ENCODE results near the gene ADIG.
"Not testable (repeated sequence)": the region's sequence is repeated elsewhere in the genome, so short reads cannot be mapped to it uniquely, and the experiment has no call there.

ADIG gene

DNA sequence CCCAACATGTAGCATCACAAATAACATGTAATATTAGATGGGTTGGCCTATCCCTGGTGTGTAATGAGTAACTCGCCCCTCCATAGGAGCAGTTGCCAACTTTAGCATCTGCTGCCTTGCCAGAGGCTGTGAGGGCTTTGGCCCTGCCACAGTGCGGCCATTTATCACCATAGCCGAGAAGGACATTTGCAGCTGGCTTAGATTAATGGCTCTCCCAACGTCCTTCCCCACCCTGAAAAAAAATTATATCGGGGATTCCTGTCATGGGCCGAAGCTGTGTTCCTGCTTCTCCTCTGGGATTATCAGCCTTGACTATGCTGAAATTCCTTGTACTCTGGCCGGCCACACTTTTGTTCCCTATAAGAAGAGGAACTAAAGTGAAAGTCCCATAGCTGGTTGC lies 7.6 kb upstream of the ADIG start:
- no peak for DNase-seq

DNA sequence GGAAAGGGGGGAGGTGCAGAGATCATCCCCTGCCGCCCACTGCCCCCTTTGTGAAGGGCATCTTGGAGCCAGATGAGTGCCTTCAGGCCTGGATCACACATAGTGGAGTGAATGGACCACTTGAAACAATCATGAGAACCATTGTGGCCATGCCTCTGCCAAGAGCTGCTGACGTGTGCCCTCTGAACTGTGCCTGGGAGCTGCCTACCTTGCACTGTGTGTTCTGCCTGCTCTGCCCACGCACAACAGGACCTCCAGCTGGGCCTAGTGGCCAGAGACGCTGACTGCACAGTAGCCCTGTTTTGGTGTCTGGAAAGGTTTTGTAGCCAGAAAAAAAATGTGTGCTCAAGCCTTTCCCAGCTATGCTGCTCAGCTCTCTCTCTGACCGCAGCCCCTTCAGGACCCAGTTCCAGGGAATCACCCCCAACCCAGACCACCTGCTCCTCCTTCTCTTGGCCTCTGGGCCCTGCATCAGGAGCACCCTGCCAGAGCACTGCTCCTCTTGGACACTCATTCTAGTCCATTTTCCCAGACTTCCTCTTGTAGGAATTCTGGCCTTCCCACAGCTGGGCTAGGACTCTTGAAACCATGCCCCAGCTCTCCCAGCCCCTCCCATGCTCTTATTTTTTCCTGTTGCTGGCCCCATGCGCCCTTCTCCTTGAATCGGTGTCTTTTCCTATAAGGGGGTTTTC lies 1.6 kb upstream of the ADIG start:
- no peak for DNase-seq

DNA sequence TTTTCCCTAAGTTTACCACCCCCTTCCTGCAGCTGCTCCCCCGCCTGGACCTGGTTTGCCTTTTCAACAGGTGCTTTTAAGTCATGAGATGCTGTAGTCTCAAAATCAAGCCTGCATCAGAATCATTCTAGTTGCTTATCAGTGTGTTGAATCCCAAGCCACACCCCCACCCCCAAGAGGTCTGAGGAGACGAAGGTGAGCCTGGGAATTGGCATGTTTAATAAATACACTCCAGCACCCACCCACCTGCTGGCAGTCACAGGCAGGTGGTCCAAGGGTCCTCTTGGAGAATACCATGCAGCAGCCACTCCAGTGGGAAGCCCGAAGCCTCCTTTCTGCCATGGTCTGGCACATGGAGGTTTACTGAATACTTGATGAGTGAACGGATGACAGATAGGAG lies 1.1 kb upstream of the ADIG start:
- no peak for DNase-seq

DNA sequence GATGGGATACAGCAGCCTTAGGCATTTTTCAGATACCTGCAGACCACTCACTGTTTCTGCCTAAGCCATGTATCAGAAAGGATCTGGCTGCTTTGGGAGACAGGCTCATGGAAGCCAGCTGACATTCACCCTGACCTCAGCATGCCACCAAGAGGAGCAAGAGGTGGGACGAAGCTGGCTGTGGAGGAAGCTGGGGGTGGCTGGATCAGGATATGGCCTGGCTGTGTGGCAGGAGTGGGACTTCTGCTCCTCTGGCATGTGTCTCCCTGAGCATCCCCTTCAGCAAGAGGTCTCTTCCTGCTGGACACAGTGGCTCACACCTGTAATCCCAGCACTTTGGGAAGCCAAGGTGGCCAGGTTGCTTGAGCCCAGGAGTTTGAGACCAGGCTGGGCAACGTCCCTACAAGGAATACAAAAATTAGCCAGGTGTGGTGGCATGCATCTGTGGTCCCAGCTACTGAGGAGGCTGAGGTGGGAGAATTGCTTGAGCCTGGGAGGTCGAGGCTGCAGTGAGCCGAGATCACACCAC lies 897 bp downstream of the ADIG start:
- no peak for DNase-seq

DNA sequence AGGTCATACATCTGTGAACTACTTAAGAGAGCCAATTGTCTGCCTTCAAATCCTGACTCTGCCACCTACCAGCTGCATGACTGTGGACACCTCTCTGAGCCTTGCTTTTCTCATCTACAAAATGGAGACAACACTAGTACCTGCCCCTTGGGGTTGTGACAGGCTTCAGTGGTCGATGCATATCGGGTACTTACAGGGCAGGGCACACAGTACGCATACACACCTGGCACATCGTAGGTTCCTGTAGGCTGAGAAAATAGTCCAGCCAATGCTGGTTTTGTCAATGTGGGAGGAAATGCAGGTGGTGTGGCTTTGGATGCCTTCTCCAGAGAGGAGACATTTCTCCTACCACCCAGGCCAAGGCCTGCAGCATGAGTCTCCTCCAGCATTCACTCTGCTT lies 2.3 kb downstream of the ADIG start:
- DNase-seq: no peak

DNA sequence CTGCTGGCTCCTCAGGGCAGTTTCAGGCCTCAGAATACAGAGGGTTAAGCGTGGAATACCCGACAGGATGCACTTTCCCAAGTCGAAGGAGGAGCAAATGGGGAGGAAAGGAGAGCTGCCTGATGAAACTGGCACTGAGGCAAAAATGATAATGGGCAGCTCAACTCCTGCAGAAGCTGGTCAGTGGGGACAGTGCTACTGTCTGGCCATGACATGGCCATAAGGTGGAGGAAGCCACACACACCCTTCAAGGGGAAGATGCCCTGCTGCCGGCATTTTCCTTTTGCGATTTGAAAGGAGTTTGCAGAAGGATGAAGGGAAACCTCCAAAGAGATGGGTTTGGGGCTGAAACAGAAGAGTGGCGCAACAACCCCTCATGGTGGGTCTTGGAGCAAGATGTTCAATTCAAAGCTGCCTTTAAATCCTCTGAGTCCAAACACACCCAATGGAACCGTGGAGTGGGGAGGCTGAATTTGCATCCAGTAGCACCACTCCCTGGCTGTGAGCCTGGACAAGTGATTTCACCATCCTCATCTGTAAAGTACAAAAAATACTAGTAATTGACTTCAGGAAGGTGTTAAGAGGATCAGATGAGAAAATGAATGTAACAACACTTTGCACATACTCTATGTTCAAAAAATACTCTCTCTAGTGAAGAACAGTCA lies 3.2 kb downstream of the ADIG start:
- DNase-seq: no peak

DNA sequence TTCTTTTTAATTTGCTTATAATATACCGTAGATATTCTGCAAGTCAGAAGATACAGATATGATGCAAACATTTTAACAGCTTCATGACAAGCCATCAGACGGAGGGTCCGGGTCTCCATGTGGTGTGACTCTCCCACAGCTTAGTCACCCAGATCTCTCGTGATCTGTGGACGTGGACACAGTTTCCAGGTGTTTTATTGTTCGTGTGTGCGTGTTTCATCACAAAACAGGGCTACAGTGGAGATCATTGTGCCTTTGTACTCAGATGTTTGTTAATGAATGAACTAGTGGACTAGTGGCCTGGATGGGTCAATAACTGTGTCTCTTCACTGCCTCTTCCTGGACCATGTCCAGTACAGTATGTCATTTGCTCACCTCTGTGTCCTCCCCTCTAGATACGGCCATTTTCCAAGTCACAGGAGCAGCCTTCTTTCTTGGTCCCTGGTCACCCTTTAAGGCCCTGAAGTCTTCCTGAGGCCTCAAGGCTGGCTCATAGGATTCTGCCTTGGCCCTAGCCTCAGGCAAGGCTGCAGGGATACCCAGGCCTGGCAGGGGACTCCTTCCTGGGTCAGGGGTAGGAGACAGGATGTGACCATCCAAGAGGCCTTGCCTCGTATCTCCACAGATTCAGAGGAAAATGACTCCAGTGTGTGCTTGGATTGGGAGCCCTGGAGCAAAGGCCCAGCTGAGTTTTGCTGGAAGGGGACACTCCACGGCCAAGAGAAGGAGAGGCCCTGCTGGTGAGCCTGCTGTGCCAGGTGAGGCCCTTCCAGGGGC lies 4.6 kb downstream of the ADIG start:
- no peak for DNase-seq

DNA sequence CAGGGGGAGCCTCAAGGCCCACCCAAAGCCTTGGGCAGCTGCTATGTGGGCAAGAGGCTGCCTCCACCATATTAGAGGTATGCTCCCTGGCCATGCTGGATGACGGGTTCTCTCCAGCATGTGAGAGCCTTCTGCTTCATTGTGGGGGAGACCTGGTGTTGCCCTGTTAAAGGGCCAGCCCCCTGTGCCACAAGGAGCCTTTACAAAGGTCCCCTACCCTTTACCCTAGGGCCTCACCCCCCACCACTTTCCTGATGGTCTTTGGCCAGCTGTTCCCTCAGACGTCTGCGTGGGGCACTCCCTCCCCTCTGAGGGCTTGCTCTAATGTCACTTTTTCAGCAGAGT lies 5.2 kb downstream of the ADIG start:
- DNase-seq: no peak

DNA sequence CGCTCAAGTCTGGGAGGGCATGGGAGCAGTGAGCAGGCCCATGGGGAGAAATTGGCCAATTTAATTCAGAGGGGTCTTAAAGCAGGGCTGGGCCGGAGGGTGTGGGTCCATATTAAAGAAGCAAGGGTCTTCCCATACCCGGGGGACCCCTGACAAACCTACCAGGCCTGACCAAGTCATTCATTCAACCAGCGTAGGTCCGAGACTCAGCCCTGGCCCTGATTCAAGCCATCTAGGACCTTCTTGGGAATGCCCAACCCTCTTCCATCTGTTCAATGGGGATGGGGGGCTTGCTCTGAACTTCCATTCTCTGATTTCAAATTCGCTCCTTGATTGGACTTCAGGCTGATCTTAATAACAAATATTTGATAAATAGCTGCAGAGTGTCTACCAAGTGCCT lies 7.3 kb downstream of the ADIG start:
- DNase-seq: no peak

DNA sequence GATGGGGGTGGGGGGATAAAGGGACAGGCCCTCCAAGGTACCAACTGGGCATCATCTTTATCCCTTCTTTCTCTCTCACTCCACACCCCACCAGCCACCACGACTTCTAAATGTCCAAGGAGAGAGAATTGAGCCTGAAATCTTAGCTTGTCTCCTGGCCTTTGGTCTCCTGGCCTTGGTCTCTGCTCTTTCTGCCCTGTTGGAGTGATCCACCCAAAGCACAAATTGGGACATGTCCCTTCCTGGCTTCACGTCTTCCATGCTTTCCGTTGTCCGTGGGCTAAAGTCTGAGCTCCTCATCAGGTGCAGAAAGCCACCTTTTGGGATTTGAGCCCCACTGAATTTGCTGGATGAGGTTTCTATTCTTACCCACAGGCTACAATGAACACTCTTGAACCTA lies 8.4 kb downstream of the ADIG start:
- DNase-seq: no peak

DNA sequence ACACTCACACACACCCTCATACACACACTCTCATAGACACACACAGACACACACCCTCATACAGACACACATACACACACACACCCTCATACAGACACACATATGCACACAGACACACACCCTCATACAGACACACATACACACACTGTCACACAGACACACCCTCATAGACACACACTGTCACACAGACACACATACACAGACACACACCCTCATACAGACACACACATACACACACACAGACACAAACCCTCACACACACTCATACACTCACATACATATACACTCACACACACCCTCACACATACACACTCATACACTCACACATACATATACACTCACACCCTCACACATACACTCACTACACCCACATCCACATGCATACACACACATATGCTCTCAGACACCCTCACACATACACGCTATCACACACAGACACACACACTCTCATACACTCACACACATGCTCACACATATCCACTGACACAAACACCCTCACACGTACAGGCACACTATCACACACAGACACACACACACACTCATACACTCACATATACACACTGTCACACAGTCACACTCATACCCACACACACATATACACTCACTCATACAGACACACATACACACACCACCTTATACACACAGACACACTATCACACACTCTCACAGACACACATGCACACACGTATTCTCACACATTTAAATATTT lies 9.1 kb downstream of the ADIG start:
- DNase-seq: no peak

DNA sequence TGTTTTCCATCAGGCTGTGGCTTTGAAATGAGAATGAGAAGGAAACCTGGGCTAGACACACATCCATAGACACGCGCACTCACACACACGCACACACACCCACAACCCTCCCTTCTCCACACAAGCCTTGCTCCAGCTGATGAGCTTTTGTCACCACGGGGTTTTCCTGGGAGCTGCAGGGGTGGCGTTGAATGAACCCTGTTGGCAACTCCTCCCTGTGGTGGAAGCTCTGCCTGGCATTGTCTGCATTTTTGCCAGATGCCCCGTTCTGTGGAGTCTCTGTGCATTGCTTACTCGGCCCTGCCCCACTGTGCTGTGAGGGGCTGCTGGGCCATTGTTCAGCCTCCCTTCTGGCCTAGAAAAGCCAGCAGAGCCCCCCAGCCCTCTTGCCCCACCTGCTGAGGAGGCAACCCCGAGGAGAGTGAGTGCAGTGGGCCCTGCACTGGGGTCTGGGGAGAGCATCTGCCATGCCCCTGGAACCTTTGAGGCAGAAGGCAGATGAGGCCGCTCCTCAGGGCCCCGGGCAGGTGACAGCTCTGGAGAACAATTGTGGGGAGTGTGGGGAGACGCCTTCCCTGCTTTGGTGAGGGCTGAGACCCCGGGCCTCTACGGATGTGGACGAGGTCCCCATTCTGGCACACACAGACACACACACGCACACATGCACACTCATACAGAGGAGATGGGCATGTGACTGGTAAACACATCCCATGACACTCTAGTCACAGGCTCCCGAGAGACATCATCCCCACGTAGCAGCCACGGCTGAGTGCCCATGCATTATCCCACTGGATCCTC lies 9.9 kb downstream of the ADIG start:
- no peak for DNase-seq

DNA sequence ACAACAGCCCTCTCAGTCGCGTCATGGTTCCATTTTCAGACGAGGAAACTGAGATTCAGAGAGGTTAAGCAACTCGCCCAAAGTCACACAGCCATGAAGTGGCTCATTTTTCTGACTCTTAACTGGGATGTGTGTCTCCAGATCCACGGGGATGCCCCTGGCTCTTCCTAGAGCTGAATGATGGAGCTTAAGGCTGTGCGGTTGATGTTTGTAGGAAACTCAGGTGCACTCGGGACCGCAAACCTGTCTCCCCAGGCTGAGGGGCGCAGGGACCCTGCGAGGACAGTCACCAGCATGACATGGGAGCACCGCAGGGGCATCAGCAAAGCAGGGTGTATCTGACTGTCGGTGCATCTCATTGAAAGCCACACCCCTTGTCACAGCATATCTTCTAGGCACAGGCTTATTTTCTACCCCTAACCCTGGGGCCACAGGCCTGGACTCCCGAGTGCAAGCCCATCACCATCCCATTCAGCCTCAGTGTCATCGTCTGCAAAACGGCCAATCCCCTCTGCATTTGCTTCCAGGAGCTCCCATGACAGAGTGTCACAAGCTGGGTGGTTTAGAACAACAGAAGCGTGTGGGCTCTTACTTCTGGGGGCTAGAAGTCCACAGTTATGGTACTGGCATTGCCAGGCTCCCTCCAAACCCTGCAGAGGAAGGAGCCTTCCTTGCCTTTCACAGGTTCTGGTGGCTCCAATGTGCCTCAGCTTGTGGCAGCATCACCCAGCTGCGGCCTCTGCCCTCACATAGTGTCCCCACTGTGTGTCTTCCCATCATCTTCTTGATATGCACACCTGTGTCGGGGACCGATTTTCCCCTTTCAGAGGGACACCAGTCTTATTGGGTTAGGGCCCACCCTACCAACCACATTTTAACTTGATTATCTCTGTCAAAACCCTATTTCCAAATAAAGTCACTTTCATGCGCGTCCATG lies 10.7 kb downstream of the ADIG start:
- no peak for DNase-seq

DNA sequence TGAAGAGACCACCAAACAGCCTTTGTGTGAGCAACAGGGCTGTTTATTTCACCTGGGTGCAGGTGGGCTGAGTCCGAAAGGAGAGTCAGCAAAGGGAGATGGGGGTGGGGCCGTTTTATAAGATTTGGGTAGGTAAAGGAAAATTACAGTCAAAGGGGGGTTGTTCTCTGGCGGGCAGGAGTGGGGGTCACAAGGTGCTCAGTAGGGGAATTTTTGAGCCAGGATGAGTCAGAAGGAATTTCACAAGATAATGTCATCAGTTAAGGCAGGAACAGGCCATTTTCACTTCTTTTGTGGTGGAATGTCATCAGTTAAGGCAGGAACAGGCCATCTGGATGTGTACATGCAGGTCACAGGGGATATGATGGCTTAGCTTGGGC lies 11.4 kb downstream of the ADIG start:
- DNase-seq: not testable (repeated sequence)

DNA sequence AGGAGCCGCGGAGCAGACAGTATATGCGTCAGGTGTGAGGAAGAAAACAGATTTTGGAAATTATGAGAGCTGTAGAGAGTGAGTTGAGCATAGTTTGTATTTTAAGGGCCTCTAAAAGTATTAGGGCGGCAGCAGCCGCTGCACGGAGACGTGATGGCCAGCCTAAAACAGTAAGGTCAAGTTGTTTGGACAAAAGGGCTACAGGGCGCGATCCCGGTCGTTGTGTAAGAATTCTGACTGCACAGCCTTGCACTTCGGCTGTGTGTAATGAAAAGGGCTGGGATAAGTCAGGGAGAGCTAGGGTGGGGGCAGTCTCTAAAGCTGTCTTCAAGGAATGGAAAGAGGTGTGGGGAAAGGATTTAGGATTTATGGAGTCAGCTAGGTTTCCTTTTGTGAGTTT lies 13.3 kb downstream of the ADIG start:
- not testable (repeated sequence) for DNase-seq

DNA sequence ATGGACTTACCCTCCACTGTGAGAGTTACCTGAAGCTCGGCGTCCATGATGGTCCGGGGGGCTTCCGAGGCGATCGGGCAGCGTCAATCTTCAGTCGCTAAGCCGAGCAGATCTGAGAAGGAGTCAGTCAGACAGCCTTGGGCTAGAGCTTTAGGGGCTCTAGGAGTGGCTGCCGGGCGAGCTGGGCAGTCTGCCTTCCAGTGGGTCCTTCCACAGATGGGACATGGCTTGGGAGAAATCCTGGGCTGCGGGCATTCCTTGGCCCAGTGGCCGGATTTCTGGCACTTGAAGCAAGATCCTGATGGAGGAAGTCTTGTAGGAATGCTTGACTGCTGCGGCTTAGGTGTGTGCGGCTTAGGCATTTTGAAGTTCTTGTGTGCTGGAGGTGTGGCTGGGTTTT lies 14.9 kb downstream of the ADIG start:
- not testable (repeated sequence) for DNase-seq

DNA sequence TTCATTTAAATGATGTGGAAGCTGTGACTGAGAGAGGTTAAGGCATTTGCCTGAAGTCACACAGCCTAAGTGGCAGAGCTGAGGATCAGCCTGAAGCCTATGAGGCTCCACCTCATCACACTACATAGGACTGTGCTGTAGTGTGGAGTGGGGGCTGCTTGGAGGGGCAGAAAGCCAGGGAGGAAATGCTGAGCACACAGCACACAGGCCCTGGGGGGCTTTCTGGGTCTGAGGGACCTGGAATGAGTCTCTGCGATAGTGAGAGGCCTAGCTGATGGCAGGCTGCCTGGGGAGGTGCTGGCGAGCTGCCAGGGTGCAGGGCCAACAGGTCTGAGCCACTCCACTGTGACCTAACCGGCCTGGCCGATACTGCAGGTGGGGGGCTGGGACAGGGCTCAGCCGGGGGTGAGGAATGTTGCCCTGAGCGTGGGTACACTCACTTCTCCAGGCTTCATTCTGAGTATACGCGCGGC lies 18.4 kb downstream of the ADIG start:
- no peak for DNase-seq

DNA sequence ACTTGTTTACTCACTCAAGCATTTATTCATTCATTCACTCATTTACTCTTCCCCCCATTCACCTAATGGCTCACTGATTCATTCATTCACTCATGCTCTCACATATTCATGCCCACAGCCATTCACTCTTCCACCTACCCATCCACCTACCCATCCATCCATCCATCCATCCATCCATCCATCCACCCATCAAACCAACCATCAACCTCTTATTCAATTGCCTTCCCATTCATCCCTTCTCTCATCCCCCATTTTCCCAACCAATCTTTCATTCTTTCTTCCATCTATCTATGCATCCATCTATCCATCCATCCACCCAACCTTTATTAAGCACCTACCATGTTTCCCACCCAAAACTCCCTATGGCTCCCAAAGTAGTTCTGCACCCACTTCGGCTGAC lies 19.1 kb downstream of the ADIG start:
- DNase-seq: no peak

DNA sequence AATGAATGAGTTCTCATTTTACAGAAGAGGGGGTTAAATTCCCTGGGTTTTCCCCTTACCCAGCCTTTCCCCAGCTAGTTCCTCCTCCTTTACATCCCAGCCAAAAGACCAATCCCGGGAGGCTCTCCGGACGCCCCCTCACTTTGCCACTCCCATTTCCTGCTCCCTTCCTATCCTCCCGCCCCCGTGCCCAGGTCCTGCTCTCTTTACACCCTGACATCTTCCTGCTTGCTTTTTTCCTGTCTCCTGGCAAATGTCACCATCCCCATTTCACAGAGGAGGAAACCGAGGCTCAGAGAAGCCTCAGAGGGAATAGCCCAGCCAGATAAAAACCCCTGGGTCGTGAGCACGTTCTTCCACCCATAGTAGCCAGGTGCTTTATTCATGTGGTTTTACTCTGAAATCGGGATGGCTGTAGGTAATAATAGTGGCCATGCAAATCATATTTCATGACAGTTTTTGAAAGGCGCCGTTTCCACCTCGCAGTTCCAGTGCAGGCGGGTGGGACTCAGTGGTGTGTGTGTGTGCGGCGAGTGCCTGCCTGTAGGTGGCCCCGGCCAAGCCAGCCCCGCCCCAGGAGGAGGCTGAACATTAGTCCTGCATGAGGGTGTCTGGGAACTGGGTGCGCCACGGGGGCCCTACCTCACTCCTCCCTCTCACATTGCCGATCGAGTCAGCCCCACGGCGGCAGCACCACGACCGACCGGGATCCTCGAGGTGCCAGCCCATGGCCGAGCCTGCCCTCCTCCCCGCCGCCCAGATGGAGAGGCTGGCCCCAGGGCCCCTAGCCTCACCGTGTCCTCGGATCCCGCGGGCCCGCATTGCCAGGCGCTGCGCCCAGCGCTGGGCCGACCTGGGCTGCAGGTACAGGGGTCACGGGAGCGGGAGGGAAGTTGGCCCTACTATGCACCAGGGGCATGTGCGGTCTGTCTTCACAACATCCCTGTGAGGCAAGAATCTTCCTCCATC lies 20.5 kb downstream of the ADIG start, which contains the start of gene ARHGAP40:
TSS of gene ARHGAP40 (plus strand) at position 594 of the 969 bp plus-strand sequence.
- DNase-seq: no peak

DNA sequence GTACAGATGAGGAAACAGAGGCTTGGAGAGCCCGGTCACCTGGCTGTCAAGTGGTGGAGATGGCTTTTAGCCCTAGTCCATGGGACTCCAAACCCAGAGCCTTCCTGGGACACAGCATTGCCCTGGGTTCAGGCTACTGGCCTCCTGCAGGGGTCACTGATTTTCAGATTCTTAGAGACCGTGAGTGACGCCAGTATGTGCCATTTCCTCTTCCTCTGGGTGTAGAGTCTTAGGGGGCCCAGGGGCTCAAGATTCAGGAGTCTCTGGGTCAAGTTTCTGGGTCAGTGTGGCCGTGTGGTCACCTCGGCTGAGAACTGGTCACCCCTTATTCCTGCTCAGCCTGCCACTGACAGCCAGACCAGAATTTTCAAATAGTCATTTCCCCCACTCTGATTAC lies 21.2 kb downstream of the ADIG start:
- DNase-seq: no peak
